OCI-LY3 (cell line): ENCODE measurements around the gene TEDC1.

Source experiments
- EZH2phosphoT487 ChIP-seq: fragments of 200-600 bp; shearing (Covaris generic); IDR thresholded peaks from 2 replicates; pipeline ENCODE4 v1.6.1; 2018; ENCODE audit warnings: antibody characterized with exemption, mixed run types, low read depth
- TF ChIP-seq, protein P1 (sequence below): fragments of 200-600, 300-600 bp; sonication (generic); IDR thresholded peaks from 2 replicates; pipeline ENCODE4 v1.5.1; 2014; ENCODE audit warnings: antibody characterized with exemption, low read length, low read depth

DNA sequence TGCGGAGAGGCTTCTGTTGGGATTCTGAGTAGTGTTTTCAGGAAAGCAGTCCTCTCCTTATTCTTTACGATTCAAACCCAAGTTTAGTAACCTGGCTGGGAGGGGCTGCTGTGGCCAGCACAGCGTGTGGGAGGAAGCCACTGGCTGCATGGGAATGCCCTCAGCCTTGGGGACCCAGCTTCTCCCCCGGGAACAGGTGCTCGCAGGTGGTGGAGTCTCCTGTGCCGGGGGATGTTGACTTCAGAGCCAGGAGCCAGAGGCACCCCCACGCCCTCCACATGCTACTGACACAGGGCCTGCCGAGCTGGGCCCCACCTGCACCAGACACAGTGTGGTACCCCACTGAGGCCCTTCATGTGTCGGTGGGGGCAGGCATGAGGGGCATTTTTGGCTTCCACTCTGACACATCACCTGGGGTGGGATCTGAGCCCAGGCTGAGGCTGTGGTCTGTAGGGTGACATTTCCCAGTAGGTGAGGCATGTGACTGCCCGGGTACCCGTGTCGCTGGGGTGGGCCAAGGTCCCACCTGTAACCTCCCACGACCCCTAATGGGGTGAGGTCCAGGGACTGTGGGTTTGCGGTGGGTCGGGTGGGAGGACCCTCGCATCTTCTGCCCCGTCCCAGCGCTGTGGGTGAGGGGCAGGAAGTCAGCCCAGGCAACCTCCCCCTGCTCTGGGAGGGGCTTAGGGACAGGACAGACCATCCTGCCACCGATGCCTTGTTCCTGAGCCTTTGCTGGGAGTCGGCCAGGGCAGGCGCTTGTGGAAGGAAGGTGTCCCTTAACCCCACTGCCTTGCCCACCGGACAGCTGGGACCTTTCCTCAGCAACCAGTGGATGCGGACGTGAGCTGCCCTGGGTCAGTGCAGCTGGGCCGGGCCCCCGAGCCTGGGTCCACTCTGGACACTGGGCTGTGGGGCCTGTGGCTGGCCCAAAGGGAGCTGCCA is 44.9 kb upstream of the TEDC1 start:
- TF ChIP-seq, protein P1, sequence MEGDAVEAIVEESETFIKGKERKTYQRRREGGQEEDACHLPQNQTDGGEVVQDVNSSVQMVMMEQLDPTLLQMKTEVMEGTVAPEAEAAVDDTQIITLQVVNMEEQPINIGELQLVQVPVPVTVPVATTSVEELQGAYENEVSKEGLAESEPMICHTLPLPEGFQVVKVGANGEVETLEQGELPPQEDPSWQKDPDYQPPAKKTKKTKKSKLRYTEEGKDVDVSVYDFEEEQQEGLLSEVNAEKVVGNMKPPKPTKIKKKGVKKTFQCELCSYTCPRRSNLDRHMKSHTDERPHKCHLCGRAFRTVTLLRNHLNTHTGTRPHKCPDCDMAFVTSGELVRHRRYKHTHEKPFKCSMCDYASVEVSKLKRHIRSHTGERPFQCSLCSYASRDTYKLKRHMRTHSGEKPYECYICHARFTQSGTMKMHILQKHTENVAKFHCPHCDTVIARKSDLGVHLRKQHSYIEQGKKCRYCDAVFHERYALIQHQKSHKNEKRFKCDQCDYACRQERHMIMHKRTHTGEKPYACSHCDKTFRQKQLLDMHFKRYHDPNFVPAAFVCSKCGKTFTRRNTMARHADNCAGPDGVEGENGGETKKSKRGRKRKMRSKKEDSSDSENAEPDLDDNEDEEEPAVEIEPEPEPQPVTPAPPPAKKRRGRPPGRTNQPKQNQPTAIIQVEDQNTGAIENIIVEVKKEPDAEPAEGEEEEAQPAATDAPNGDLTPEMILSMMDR = no peak
- no peak for TF ChIP-seq EZH2phosphoT487
